Mesendoderm (in vitro differentiated cells): ENCODE measurements around the gene RNF207.

ENCODE experiments used
- DNase-seq: peaks from one replicate; pipeline ENCODE4 v3.0.0; 2013
- H2AK5ac ChIP-seq: 2 replicates; pipeline ENCODE4 v1.6.1; 2013; ENCODE audit warnings: low read length, inconsistent platforms
- H2BK120ac ChIP-seq: 2 replicates; pipeline ENCODE4 v1.6.1; 2013; ENCODE audit warnings: low read depth, mild to moderate bottlenecking, low read length, moderate library complexity, mixed read lengths
- H2BK15ac ChIP-seq: replicated peaks from 2 replicates; pipeline ENCODE4 v1.6.1; 2013; ENCODE audit warnings: low read depth, mild to moderate bottlenecking, moderate library complexity
- H2BK5ac ChIP-seq: 2 replicates; pipeline ENCODE4 v1.6.1; 2013; ENCODE audit warnings: low read length, inconsistent platforms
- H3K18ac ChIP-seq: 2 replicates; pipeline ENCODE4 v1.6.1; 2013; ENCODE audit warnings: mild to moderate bottlenecking, low read length, mixed read lengths
- H3K23ac ChIP-seq: one replicate; pipeline ENCODE4 v1.6.1; 2013; ENCODE audit warnings: low read length
- H3K27ac ChIP-seq: 2 replicates; pipeline ENCODE4 v1.5.1; 2013; ENCODE audit warnings: low read depth, mild to moderate bottlenecking, inconsistent platforms, low read length, moderate library complexity
- H3K27me3 ChIP-seq: 2 replicates; pipeline ENCODE4 v1.6.1; 2013; ENCODE audit warnings: low read length, control low read depth, mild to moderate bottlenecking, inconsistent platforms; ENCODE audit not compliant: insufficient read depth, poor library complexity
- H3K36me3 ChIP-seq: 2 replicates; pipeline ENCODE4 v1.6.1; 2013; ENCODE audit warnings: low read length, inconsistent platforms; ENCODE audit not compliant: control insufficient read depth, insufficient read depth
- H3K4ac ChIP-seq: one replicate; pipeline ENCODE4 v1.6.1; 2013; ENCODE audit warnings: low read depth, mild to moderate bottlenecking, low read length, moderate library complexity
- H3K4me1 ChIP-seq: 2 replicates; pipeline ENCODE4 v1.6.1; 2013; ENCODE audit warnings: low read depth, low read length, inconsistent platforms; ENCODE audit not compliant: control insufficient read depth
- H3K4me2 ChIP-seq: 2 replicates; pipeline ENCODE4 v1.6.1; 2013; ENCODE audit warnings: low read length
- H3K4me3 ChIP-seq: 2 replicates; pipeline ENCODE4 v1.5.1; 2013; ENCODE audit warnings: mild to moderate bottlenecking, low read length
- H3K56ac ChIP-seq: one replicate; pipeline ENCODE4 v1.6.1; 2013; ENCODE audit warnings: low read length
- H3K79me1 ChIP-seq: 2 replicates; pipeline ENCODE4 v1.6.1; 2013; ENCODE audit warnings: low read length, inconsistent platforms
- H3K79me2 ChIP-seq: 2 replicates; pipeline ENCODE4 v1.6.1; 2013; ENCODE audit warnings: mild to moderate bottlenecking, low read length; ENCODE audit not compliant: control insufficient read depth, insufficient read depth
- H3K9ac ChIP-seq: 2 replicates; pipeline ENCODE4 v1.6.1; 2013; ENCODE audit warnings: low read length, inconsistent platforms
- H4K5ac ChIP-seq: one replicate; pipeline ENCODE4 v1.6.1; 2013; ENCODE audit warnings: low read length
- H4K8ac ChIP-seq: one replicate; pipeline ENCODE4 v1.6.1; 2013; ENCODE audit warnings: low read depth, mild to moderate bottlenecking, control low read depth, low read length, moderate library complexity
- WGBS: extraction: QIAGEN DNeasy Blood & Tissue Kit; methylation state at CpG from one replicate; pipeline ENCODE4 v1.1.7; 2013; ENCODE audit warnings: low lambda C conversion rate, missing lambda C conversion rate; ENCODE audit not compliant: insufficient coverage; ENCODE audit errors: extremely low coverage; 5-methylcytosine and 5-hydroxymethylcytosine counted together

The RNF207 gene

GRCh38 chr1:6176779-6177178 is 29.1 kb upstream of the RNF207 start:
- H3K27me3 ChIP-seq = peaks cover 13% of the 10 kb centered on the region
- H3K79me1 ChIP-seq = no peaks in the 10 kb centered on the region
- H3K79me2 ChIP-seq = no peaks in the 10 kb centered on the region
- H3K4ac ChIP-seq = no peak overlapping the region
- H3K23ac ChIP-seq = no peak overlapping the region
- H2BK5ac ChIP-seq = no peak overlapping the region
- H3K4me1 ChIP-seq = no peaks in the 10 kb centered on the region
- no peak overlapping the region for H2BK15ac ChIP-seq
- no peak overlapping the region for H3K56ac ChIP-seq
- no CpG with 5 or more reads among the region's 5 CpGs for WGBS
- no peak overlapping the region for H3K27ac ChIP-seq
- H3K36me3 ChIP-seq = no peaks in the 10 kb centered on the region
- no peak overlapping the region for H4K5ac ChIP-seq
- H2AK5ac ChIP-seq = no peak overlapping the region
- no peak overlapping the region for H4K8ac ChIP-seq
- no peak overlapping the region for H3K4me3 ChIP-seq
- no peak overlapping the region for H3K9ac ChIP-seq
- H2BK120ac ChIP-seq = no peak overlapping the region
- DNase-seq = no peak
- no peak overlapping the region for H3K18ac ChIP-seq
- H3K4me2 ChIP-seq = no peak overlapping the region

- no peak overlapping the region for H2BK5ac ChIP-seq
- H3K4me1 ChIP-seq = no peaks in the 10 kb centered on the region
- DNase-seq = no peak
- no peak overlapping the region for H3K27ac ChIP-seq
- H3K18ac ChIP-seq = no peak overlapping the region
- no CpG with 5 or more reads among the region's 18 CpGs for WGBS
- no peak overlapping the region for H4K5ac ChIP-seq
- no peak overlapping the region for H3K4me3 ChIP-seq
- H3K4me2 ChIP-seq = no peak overlapping the region
- H2BK120ac ChIP-seq = no peak overlapping the region
- no peak overlapping the region for H4K8ac ChIP-seq
- H2BK15ac ChIP-seq = no peak overlapping the region
- H3K79me1 ChIP-seq = no peaks in the 10 kb centered on the region
- H3K9ac ChIP-seq = no peak overlapping the region
- peaks cover 13% of the 10 kb centered on the region for H3K27me3 ChIP-seq
- no peaks in the 10 kb centered on the region for H3K36me3 ChIP-seq
- H3K56ac ChIP-seq = no peak overlapping the region
- no peak overlapping the region for H3K4ac ChIP-seq
- no peak overlapping the region for H2AK5ac ChIP-seq
- no peaks in the 10 kb centered on the region for H3K79me2 ChIP-seq
- H3K23ac ChIP-seq = no peak overlapping the region
Observed at GRCh38 chr1:6177681-6178380, 28.1 kb upstream of the RNF207 start.

- peak; percentile 30 for DNase-seq
- no peak overlapping the region for H3K23ac ChIP-seq
- no peaks in the 10 kb centered on the region for H3K4me1 ChIP-seq
- no peak overlapping the region for H4K8ac ChIP-seq
- no peak overlapping the region for H3K9ac ChIP-seq
- no peak overlapping the region for H3K18ac ChIP-seq
- no peaks in the 10 kb centered on the region for H3K79me1 ChIP-seq
- no peak overlapping the region for H3K4ac ChIP-seq
- no peak overlapping the region for H3K4me2 ChIP-seq
- H3K27me3 ChIP-seq = peaks cover 13% of the 10 kb centered on the region
- peak overlapping the region; percentile 7 for H3K56ac ChIP-seq
- no CpG with 5 or more reads among the region's 51 CpGs for WGBS
- no peak overlapping the region for H3K4me3 ChIP-seq
- H2BK15ac ChIP-seq = no peak overlapping the region
- H3K79me2 ChIP-seq = no peaks in the 10 kb centered on the region
- no peak overlapping the region for H2BK5ac ChIP-seq
- no peaks in the 10 kb centered on the region for H3K36me3 ChIP-seq
- H4K5ac ChIP-seq = no peak overlapping the region
- H2AK5ac ChIP-seq = no peak overlapping the region
- H2BK120ac ChIP-seq = no peak overlapping the region
- no peak overlapping the region for H3K27ac ChIP-seq
Observed at GRCh38 chr1:6178751-6179563, 27.0 kb upstream of the RNF207 start.

GRCh38 chr1:6179564-6180175 is 26.2 kb upstream of the RNF207 start:
- Histone ChIP-seq H4K8ac (no peak overlapping the region), H3K27ac (no peak overlapping the region), H3K4me1 (no peaks in the 10 kb centered on the region), H4K5ac (no peak overlapping the region), H3K4me2 (peak overlapping the region; percentile 42), H3K23ac (no peak overlapping the region), H2BK15ac (no peak overlapping the region), H3K79me2 (no peaks in the 10 kb centered on the region), H3K36me3 (no peaks in the 10 kb centered on the region), H3K4me3 (no peak overlapping the region), H3K27me3 (peaks cover 13% of the 10 kb centered on the region), H3K79me1 (no peaks in the 10 kb centered on the region), H2AK5ac (no peak overlapping the region), H2BK5ac (no peak overlapping the region), H3K56ac (no peak overlapping the region), H3K4ac (no peak overlapping the region), H3K18ac (no peak overlapping the region), H2BK120ac (no peak overlapping the region), H3K9ac (no peak overlapping the region)
- no CpG with 5 or more reads among the region's 92 CpGs for WGBS
- no peak for DNase-seq

- no peak within 1 kb of the TSS for H3K4me3 ChIP-seq
- DNase-seq = peak; percentile 69
Observed at GRCh38 chr1:6180268-6180706, 25.6 kb upstream of the RNF207 start, which contains the start of gene CHD5. CHD5 (minus strand) TSS chr1:6180321; CDS start chr1:6180023, 298 bp downstream.

More at GRCh38 chr1:6180268-6180706, 25.6 kb upstream of the RNF207 start, which contains the start of gene CHD5:
- WGBS = no CpG with 5 or more reads among the region's 57 CpGs
- no peak within 1 kb of the TSS for H3K4ac ChIP-seq
- H3K79me2 ChIP-seq = no peaks in the 10 kb centered on the region
- no peaks in the 10 kb centered on the region for H3K36me3 ChIP-seq
- no peak within 1 kb of the TSS for H2AK5ac ChIP-seq
- no peaks in the 10 kb centered on the region for H3K79me1 ChIP-seq
- H3K23ac ChIP-seq = peak within 1 kb of the TSS; percentile 50
- peaks cover 13% of the 10 kb centered on the region for H3K27me3 ChIP-seq
- no peak within 1 kb of the TSS for H2BK5ac ChIP-seq
- no peak within 1 kb of the TSS for H3K18ac ChIP-seq
- no peak within 1 kb of the TSS for H4K8ac ChIP-seq
- no peak within 1 kb of the TSS for H3K56ac ChIP-seq
- no peak within 1 kb of the TSS for H2BK120ac ChIP-seq
- no peaks in the 10 kb centered on the region for H3K4me1 ChIP-seq
- no peak within 1 kb of the TSS for H3K9ac ChIP-seq
- peak within 1 kb of the TSS; percentile 42 for H3K4me2 ChIP-seq
- no peak within 1 kb of the TSS for H2BK15ac ChIP-seq
- no peak within 1 kb of the TSS for H3K27ac ChIP-seq
- H4K5ac ChIP-seq = no peak within 1 kb of the TSS
